K562 (cell line): ENCODE data around the gene COQ7. TPM values are rescaled to one million over a fixed set of nuclear protein-coding genes. Genes with fewer than 3 reads are reported as not detected.

ENCODE experiments used
- ATAC-seq: fragments of 200-7000 bp; cut with Tn5 transposase; 3 replicates; pipeline ENCODE4 v1.9.1; 2020; ENCODE audit warnings: moderate library complexity
- BruUV-seq: library from RNA; stranded (reverse); fragments of 400-500 nt; replicated peaks from 2 replicates; lab custom pipeline; 2021; lab: Mats Ljungman, UMichigan
- CTCF ChIA-PET: fragments of 300-600 bp; formaldehyde crosslinking; extraction: SDS; loops from one replicate; lab custom pipeline; 2021; ENCODE audit warnings: low intra/inter-chr PET ratio; lab: Yijun Ruan, JAX
- POLR2A ChIA-PET: fragments of 300-600, 350-650 bp; sonication (Branson Sonifier 250); formaldehyde crosslinking; extraction: SDS; loops from one replicate; lab custom pipeline; 2021; ENCODE audit warnings: antibody characterized with exemption, inconsistent platforms; lab: Yijun Ruan, JAX
- DNase-seq, 4 experiments: peaks; one replicate each; pipeline versions ENCODE4 v3.0.0 to v3.0.0-alpha.2; 2011 to 2018; ENCODE audit warnings: low spot score in 3 of 4, mixed read lengths in 3 of 4; ENCODE audit errors: extremely low read depth in 1 of 4
- FAIRE-seq: peaks from 2 replicates; lab custom pipeline; 2011; peaks lifted over from hg19 to GRCh38; lab: Jason Lieb, UNC
- H2AFZ ChIP-seq: 2 replicates; pipeline ENCODE4 v1.6.0; 2011; ENCODE audit warnings: low read depth, low read length, control low read depth, inconsistent platforms
- H3K27ac ChIP-seq: fragments of 200-600 bp; 3 replicates; pipeline ENCODE4 v1.8.0; 2011; ENCODE audit warnings: low read depth, mild to moderate bottlenecking, control low read depth, inconsistent platforms, low read length, moderate library complexity, mixed read lengths; ENCODE audit errors: extremely low read depth
- H3K27me3 ChIP-seq, 2 experiments: fragments of 300-600 bp in 1 of 2; 2 replicates in 1 of 2; 3 replicates in 1 of 2; pipeline versions ENCODE4 v1.6.0 to v1.8.0; 2011; ENCODE audit warnings: inconsistent platforms in 2 of 2, low read length in 2 of 2, mild to moderate bottlenecking in 1 of 2, mixed read lengths in 1 of 2, moderate library complexity in 1 of 2; ENCODE audit not compliant: control insufficient read depth in 2 of 2, insufficient read depth in 2 of 2
- H3K36me3 ChIP-seq: fragments of 300-600 bp; 3 replicates; pipeline ENCODE4 v1.8.0; 2011; ENCODE audit warnings: mild to moderate bottlenecking, low read length, inconsistent platforms; ENCODE audit not compliant: control insufficient read depth, insufficient read depth
- H3K4me1 ChIP-seq, 2 experiments: fragments of 200-600 bp in 1 of 2; replicated peaks in 1 of 2; 2 replicates in 1 of 2; 3 replicates in 1 of 2; pipeline versions ENCODE4 v1.5.1 to v1.8.0; 2011; ENCODE audit warnings: inconsistent platforms in 2 of 2, low read length in 2 of 2, mild to moderate bottlenecking in 1 of 2, mixed read lengths in 1 of 2, moderate library complexity in 1 of 2; ENCODE audit not compliant: control insufficient read depth in 2 of 2, insufficient read depth in 2 of 2
- H3K4me2 ChIP-seq: 2 replicates; pipeline ENCODE4 v1.6.1; 2011; ENCODE audit warnings: low read length, control low read depth, inconsistent platforms, mixed read lengths; ENCODE audit not compliant: insufficient read depth
- H3K4me3 ChIP-seq: fragments of 200-600 bp; sonication (generic), shearing (Covaris generic); 2 replicates; pipeline ENCODE4 v1.5.1; 2016; ENCODE audit warnings: control low read depth, inconsistent platforms
- H3K79me2 ChIP-seq: fragments of 200-600 bp; 3 replicates; pipeline ENCODE4 v1.8.0; 2011; ENCODE audit warnings: low read length, inconsistent platforms; ENCODE audit not compliant: control insufficient read depth, insufficient read depth
- H3K9ac ChIP-seq, 2 experiments: 2 replicates each; pipeline versions ENCODE4 v1.6.0 to v1.6.1; 2011; ENCODE audit warnings: low read depth in 2 of 2, low read length in 2 of 2, control low read depth in 1 of 2, inconsistent platforms in 1 of 2, mild to moderate bottlenecking in 1 of 2, mixed read lengths in 1 of 2; ENCODE audit not compliant: insufficient read depth in 1 of 2
- H3K9me1 ChIP-seq: one replicate; pipeline ENCODE4 v1.6.0; 2011; ENCODE audit warnings: inconsistent platforms, mild to moderate bottlenecking, low read length, moderate library complexity; ENCODE audit not compliant: control insufficient read depth, insufficient read depth
- H3K9me3 ChIP-seq: replicated peaks from 2 replicates; pipeline ENCODE4 v1.5.1; 2011; ENCODE audit warnings: low read depth, low read length, inconsistent platforms; ENCODE audit not compliant: control insufficient read depth, insufficient read depth
- H4K20me1 ChIP-seq: replicated peaks from 2 replicates; pipeline ENCODE4 v1.6.1; 2011; ENCODE audit warnings: low read length, inconsistent platforms, mixed read lengths; ENCODE audit not compliant: control insufficient read depth, insufficient read depth
- ZNF134 ChIP-seq: fragments of 250-450 bp; sonication (Bioruptor Pico); conservative IDR thresholded peaks from 2 replicates; pipeline ENCODE4 v1.4.0; 2020
- WGBS: fragments of 100-300 bp; shearing (Covaris generic); methylation state at CpG from one replicate; pipeline ENCODE4 v1.1.6; 2016; ENCODE audit warnings: low coverage, mixed read lengths; ENCODE audit not compliant: insufficient coverage; ENCODE audit errors: missing lambda C conversion rate; 5-methylcytosine and 5-hydroxymethylcytosine counted together
- in situ Hi-C: fragments of 300-500 bp; cut with MboI; formaldehyde crosslinking; loops from 4 replicates; pipeline ENCODE4 v1.15.0; 2018; ENCODE audit warnings: inconsistent platforms, mixed read lengths
- intact Hi-C: fragments of 100-400 bp; cut with micrococcal nuclease; formaldehyde crosslinking; loops from 2 replicates; pipeline ENCODE4 v1.14.2; 2022
- polyA plus RNA-seq, 8 experiments: library from polyadenylated mRNA; depleted of rRNA in 4 of 8; stranded (reverse) in 5 of 8; unstranded in 3 of 8; fragments of >200 nt; fragmentation: Nextera tagmentation in 2 of 8; fragmentation: Illumina TruSeq in 1 of 8; extraction: Ambion mirVana in 2 of 8; extraction: Trizol in 1 of 8; gene quantifications; 2 replicates each; pipeline versions ENCODE4 v1.2.1 to v1.2.3, GENCODE V29; 2011 to 2014; ENCODE audit warnings: inconsistent platforms in 1 of 8, missing spikeins in 1 of 8
- total RNA-seq, 7 experiments: library from RNA; depleted of rRNA in 6 of 7; stranded (reverse); fragments of >200 nt in 6 of 7; fragmentation: Illumina TruSeq in 2 of 7; extraction: Trizol in 2 of 7; gene quantifications; 2 replicates each; pipeline versions ENCODE4 v1.2.1 to v1.2.3, GENCODE V29; 2011 to 2021; ENCODE audit warnings: low replicate concordance in 1 of 7
- TF ChIP-seq, protein P1 (sequence below), 2 experiments: fragments of 450-650 bp; IDR thresholded peaks; 2 replicates each; pipeline ENCODE4 v1.6.1; 2018; ENCODE audit warnings: mild to moderate bottlenecking in 2 of 2, low read depth in 1 of 2; ENCODE audit not compliant: partially characterized antibody in 2 of 2

The COQ7 gene
- total and polyA plus RNA-seq, 9 of the 15 experiments (the other 6 are each of a cell fraction or from before 2014, with no cell fraction given), result 2.3 to 26.1 (median 15.2) TPM

DNA sequence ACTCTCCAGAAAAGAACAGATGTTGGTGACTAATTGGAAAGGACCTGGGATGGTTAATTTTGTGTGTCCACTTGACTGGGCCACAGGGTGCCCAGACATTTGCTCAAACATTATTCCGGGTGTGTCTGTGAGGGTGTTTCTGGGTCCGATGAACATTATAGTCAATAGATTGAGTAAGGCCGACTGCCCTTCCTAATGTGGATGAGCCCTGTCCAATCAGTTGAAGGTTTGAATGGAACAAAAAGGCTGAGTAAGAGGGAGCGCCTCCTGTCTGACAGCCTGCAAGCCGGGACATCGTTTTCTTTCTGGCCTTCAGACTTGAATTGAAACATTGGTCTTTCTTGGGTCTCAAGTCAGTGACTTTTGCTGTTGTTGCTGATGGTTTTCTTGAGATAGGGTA, 23.5 kb downstream of the COQ7 start:
- Histone ChIP-seq H3K9me1 (no peaks in the 10 kb centered on the region), H4K20me1 (no peaks in the 10 kb centered on the region), H3K27ac (no peak overlapping the region), H3K27me3 (no peaks in the 10 kb centered on the region), H3K79me2 (no peaks in the 10 kb centered on the region), H3K9ac (no peak overlapping the region), H2AFZ (no peak overlapping the region), H3K4me2 (no peak overlapping the region), H3K9me3 (no peaks in the 10 kb centered on the region), H3K4me3 (no peak overlapping the region), H3K4me1 (peaks cover 8 to 14% of the 10 kb centered on the region in 2 experiments; a peak in 3 of 5 replicates), H3K36me3 (no peaks in the 10 kb centered on the region)
- no peak for DNase-seq
- in situ Hi-C loops, result loop anchor here (5.0 kb wide), 1 partner anchor 86 kb away; no protein-coding TSS in a partner anchor
- no TSS peak for BruUV-seq
- TF ChIP-seq, protein P1, sequence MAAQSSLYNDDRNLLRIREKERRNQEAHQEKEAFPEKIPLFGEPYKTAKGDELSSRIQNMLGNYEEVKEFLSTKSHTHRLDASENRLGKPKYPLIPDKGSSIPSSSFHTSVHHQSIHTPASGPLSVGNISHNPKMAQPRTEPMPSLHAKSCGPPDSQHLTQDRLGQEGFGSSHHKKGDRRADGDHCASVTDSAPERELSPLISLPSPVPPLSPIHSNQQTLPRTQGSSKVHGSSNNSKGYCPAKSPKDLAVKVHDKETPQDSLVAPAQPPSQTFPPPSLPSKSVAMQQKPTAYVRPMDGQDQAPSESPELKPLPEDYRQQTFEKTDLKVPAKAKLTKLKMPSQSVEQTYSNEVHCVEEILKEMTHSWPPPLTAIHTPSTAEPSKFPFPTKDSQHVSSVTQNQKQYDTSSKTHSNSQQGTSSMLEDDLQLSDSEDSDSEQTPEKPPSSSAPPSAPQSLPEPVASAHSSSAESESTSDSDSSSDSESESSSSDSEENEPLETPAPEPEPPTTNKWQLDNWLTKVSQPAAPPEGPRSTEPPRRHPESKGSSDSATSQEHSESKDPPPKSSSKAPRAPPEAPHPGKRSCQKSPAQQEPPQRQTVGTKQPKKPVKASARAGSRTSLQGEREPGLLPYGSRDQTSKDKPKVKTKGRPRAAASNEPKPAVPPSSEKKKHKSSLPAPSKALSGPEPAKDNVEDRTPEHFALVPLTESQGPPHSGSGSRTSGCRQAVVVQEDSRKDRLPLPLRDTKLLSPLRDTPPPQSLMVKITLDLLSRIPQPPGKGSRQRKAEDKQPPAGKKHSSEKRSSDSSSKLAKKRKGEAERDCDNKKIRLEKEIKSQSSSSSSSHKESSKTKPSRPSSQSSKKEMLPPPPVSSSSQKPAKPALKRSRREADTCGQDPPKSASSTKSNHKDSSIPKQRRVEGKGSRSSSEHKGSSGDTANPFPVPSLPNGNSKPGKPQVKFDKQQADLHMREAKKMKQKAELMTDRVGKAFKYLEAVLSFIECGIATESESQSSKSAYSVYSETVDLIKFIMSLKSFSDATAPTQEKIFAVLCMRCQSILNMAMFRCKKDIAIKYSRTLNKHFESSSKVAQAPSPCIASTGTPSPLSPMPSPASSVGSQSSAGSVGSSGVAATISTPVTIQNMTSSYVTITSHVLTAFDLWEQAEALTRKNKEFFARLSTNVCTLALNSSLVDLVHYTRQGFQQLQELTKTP (IDR thresholded peaks at IDR 0.05; ENCODE audit: low read depth in 1 of 2, partially characterized antibody in 2 of 2), result no peak
- peak; percentile 53; the same call in 1 of the 2 replicates for TF ChIP-seq ZNF134 (CRISPR knock-in tag)
- POLR2A ChIA-PET, result no interaction called here
- intact Hi-C loops, result no loop called here
- ATAC-seq, result no peak
- CTCF ChIA-PET, result no interaction called here
- 5% methylated on average over 6 of the region's 6 CpGs for WGBS
- FAIRE-seq, result no peak
